K562 (cell line): ENCODE data around the gene GPR85. TPM values are rescaled to one million over a fixed set of nuclear protein-coding genes. Genes with fewer than 3 reads are reported as not detected.
A peak's percentile ranks its signal among the peaks of the same experiment; 100 is the strongest.

Source experiments
- CBFA2T2 ChIP-seq: fragments of 450-650 bp; conservative IDR thresholded peaks from 2 replicates; pipeline ENCODE4 v1.6.1; 2017; ENCODE audit warnings: mild to moderate bottlenecking
- CCAR2 ChIP-seq: fragments of 200-400 bp; formaldehyde crosslinking; IDR thresholded peaks from 2 replicates; pipeline ENCODE4 v1.6.1; 2017; ENCODE audit warnings: mild to moderate bottlenecking, low read depth, low read length
- EP300 ChIP-seq: IDR thresholded peaks from 2 replicates; pipeline ENCODE4 v1.6.1; 2012; ENCODE audit warnings: low read length, improper control_type of control experiment
- KDM1A ChIP-seq, 2 experiments: fragments of 450-650 bp; IDR thresholded peaks; 2 replicates each; pipeline ENCODE4 v1.6.1; 2016; ENCODE audit warnings: mild to moderate bottlenecking in 2 of 2
- KLF16 ChIP-seq: IDR thresholded peaks from 2 replicates; pipeline ENCODE4 v1.6.1; 2016; ENCODE audit warnings: antibody characterized with exemption
- LEF1 ChIP-seq: fragments of 450-650 bp; IDR thresholded peaks from 2 replicates; pipeline ENCODE4 v1.6.1; 2016; ENCODE audit warnings: mild to moderate bottlenecking
- NCOA2 ChIP-seq, 2 experiments: fragments of 450-650 bp; IDR thresholded peaks; 2 replicates each; pipeline ENCODE4 v1.6.1; 2018; ENCODE audit warnings: mild to moderate bottlenecking in 2 of 2, moderate library complexity in 1 of 2; ENCODE audit not compliant: partially characterized antibody in 2 of 2
- NCOR1 ChIP-seq: fragments of 450-650 bp; IDR thresholded peaks from 2 replicates; pipeline ENCODE4 v1.6.1; 2016; ENCODE audit warnings: mild to moderate bottlenecking, moderate library complexity
- NFIC ChIP-seq: fragments of 450-650 bp; IDR thresholded peaks from 2 replicates; pipeline ENCODE4 v1.6.1; 2017; ENCODE audit warnings: mild to moderate bottlenecking, inconsistent platforms
- POLR2AphosphoS5 ChIP-seq: IDR thresholded peaks from 2 replicates; pipeline ENCODE4 v1.6.1; 2011; ENCODE audit warnings: mild to moderate bottlenecking, low read depth, low read length, moderate library complexity; ENCODE audit not compliant: control insufficient read depth, insufficient read depth
- SMAD4 ChIP-seq: fragments of 250-450 bp; sonication (Bioruptor Pico); conservative IDR thresholded peaks from 2 replicates; pipeline ENCODE4 v1.8.0; 2021; ENCODE audit warnings: inconsistent platforms, mild to moderate bottlenecking, moderate library complexity
- SMARCA5 ChIP-seq: fragments of 450-650 bp; IDR thresholded peaks from 2 replicates; pipeline ENCODE4 v1.6.1; 2016
- SMARCE1 ChIP-seq: fragments of 450-650 bp; IDR thresholded peaks from 2 replicates; pipeline ENCODE4 v1.7.1; 2016; ENCODE audit warnings: mild to moderate bottlenecking
- TCF7 ChIP-seq: sonication (generic); IDR thresholded peaks from 2 replicates; pipeline ENCODE4 v1.6.1; 2016; ENCODE audit warnings: antibody characterized with exemption, borderline replicate concordance
- ZMIZ1 ChIP-seq, 2 experiments: fragments of 150-350 bp in 1 of 2; IDR thresholded peaks; 2 replicates each; pipeline ENCODE4 v1.6.1; 2012 to 2016; ENCODE audit warnings: low read depth in 2 of 2, low read length in 2 of 2, mild to moderate bottlenecking in 1 of 2, moderate library complexity in 1 of 2
- ZNF124 ChIP-seq: sonication (generic); formaldehyde crosslinking; IDR thresholded peaks from 2 replicates; pipeline ENCODE4 v1.8.1; 2022; ENCODE audit warnings: missing genetic modification reagents
- polyA plus RNA-seq, 8 experiments: library from polyadenylated mRNA; depleted of rRNA in 4 of 8; stranded (reverse) in 5 of 8; unstranded in 3 of 8; fragments of >200 nt; fragmentation: Nextera tagmentation in 2 of 8; fragmentation: Illumina TruSeq in 1 of 8; extraction: Ambion mirVana in 2 of 8; extraction: Trizol in 1 of 8; gene quantifications; 2 replicates each; pipeline versions ENCODE4 v1.2.1 to v1.2.3, GENCODE V29; 2011 to 2014; ENCODE audit warnings: inconsistent platforms in 1 of 8, missing spikeins in 1 of 8
- total RNA-seq, 7 experiments: library from RNA; depleted of rRNA in 6 of 7; stranded (reverse); fragments of >200 nt in 6 of 7; fragmentation: Illumina TruSeq in 2 of 7; extraction: Trizol in 2 of 7; gene quantifications; 2 replicates each; pipeline versions ENCODE4 v1.2.1 to v1.2.3, GENCODE V29; 2011 to 2021; ENCODE audit warnings: low replicate concordance in 1 of 7

Gene GPR85
- total and polyA plus RNA-seq, 9 of the 15 experiments (the other 6 are each of a cell fraction or from before 2014, with no cell fraction given): 2.9 to 18.2 (median 4.0) TPM

DNA sequence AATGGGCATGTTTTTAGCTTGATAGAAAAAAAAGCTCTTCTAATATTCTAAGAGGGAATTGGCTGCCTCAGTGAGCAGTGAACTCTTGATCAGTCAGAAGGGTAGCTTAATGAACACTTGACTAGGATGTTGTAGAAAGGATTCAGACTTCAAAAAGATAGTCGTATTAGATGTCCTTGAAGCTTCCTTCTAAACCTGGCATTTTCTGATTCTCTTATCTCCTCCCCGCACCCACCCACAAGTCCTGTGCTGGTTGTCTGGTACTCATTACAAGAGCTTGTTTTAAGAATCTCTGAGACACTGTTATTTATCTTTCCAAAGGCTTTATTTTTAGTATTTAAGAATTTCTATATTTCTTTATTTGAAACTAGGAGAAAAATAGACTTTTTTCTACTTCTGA is 39.1 kb upstream of the GPR85 start (continued):
- TF ChIP-seq SMAD4 (CRISPR knock-in tag) (0 out of 2 replicates have a peak, but pooled peaks have one; percentile 46), ZMIZ1 (IDR thresholded peaks at IDR 0.05; ENCODE audit: low read depth in 2 of 2, low read length in 2 of 2) (no peak), CCAR2 (no peak), LEF1 (0 out of 2 replicates have a peak, but pooled peaks have one; percentile 42), TCF7 (peak; percentile 75; the same call in 1 of the 2 replicates), KDM1A (IDR thresholded peaks at IDR 0.05) (peak in 1 of 2 experiments; percentile 18; a peak in 1 of 4 replicates), NCOA2 (IDR thresholded peaks at IDR 0.05; ENCODE audit: partially characterized antibody in 2 of 2) (no peak), NCOR1 (peak; percentile 66), SMARCE1 (0 out of 2 replicates have a peak, but pooled peaks have one; percentile 16), NFIC (peak; percentile 13; the same call in 1 of the 2 replicates), SMARCA5 (no peak), POLR2AphosphoS5 (peak; percentile 61; the same call in 1 of the 2 replicates), KLF16 (peak; percentile 62), CBFA2T2 (peak; percentile 48), EP300 (peak; percentile 37; the same call in 1 of the 2 replicates), ZNF124 (CRISPR knock-in tag) (no peak)
